GM12864 (cell line): ENCODE data around the gene DGKD.

Experiments used
- DNase-seq: peaks from one replicate; pipeline ENCODE4 v3.0.0-alpha.2; 2011; ENCODE audit warnings: low read depth
- H3K4me3 ChIP-seq: 2 replicates; pipeline ENCODE4 v1.5.1; 2011; ENCODE audit warnings: mild to moderate bottlenecking, low read depth, low read length, control low read depth
- TF ChIP-seq, protein P1 (sequence below): IDR thresholded peaks from 2 replicates; pipeline ENCODE4 v1.5.1; 2011; ENCODE audit warnings: low read depth, mild to moderate bottlenecking, moderate library complexity, low read length, control low read depth, inconsistent platforms; ENCODE audit errors: missing control alignments

The DGKD gene

DNA sequence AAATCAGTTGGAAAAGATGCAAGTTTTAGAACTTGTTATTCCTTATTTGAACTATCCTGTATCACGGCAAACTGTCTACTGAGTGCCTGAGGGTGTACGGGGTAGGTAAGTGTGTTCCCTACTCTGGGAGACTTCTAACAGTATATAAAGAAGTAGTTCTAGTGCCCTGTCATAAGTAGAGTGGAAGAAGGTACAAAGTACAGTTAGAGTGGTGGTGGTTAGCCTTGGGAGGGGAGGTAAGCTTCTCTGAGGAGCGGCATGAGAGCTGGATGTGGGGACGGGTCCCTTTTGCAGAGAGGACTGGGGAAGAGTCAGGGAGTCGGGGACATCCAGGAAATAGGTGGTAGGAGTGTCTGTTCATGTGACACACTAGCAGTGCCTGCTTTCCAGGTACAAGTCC, 48.5 kb downstream of the DGKD start:
- DNase-seq: no peak
- H3K4me3 ChIP-seq: no peak overlapping the region
- TF ChIP-seq, protein P1, sequence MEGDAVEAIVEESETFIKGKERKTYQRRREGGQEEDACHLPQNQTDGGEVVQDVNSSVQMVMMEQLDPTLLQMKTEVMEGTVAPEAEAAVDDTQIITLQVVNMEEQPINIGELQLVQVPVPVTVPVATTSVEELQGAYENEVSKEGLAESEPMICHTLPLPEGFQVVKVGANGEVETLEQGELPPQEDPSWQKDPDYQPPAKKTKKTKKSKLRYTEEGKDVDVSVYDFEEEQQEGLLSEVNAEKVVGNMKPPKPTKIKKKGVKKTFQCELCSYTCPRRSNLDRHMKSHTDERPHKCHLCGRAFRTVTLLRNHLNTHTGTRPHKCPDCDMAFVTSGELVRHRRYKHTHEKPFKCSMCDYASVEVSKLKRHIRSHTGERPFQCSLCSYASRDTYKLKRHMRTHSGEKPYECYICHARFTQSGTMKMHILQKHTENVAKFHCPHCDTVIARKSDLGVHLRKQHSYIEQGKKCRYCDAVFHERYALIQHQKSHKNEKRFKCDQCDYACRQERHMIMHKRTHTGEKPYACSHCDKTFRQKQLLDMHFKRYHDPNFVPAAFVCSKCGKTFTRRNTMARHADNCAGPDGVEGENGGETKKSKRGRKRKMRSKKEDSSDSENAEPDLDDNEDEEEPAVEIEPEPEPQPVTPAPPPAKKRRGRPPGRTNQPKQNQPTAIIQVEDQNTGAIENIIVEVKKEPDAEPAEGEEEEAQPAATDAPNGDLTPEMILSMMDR: no peak

- no peak overlapping the region for H3K4me3 ChIP-seq
- DNase-seq: no peak
- TF ChIP-seq, protein P1: peak; percentile 83
Measured at GRCh38 chr2:233404222-233404621, 49.9 kb downstream of the DGKD start.

DNA sequence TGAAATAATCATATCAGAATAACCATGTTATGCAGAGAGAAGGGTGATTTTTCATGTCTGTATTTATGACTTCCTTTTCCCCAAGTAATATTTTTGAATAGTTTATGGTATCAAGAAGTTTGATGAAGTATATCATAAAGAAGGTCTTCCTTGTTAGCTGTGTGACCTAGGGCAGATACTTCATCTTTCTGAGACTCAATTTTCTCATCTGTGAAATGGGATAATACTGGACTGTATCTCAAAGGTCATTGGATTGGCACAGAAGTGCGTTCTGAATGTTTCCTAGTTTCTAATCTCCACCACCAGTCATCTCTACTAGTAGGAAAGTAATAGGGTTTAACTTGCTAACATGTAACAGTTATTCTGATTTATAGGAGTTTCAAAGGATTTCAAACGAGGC, 52.6 kb downstream of the DGKD start:
- TF ChIP-seq, protein P1: no peak
- H3K4me3 ChIP-seq: no peak overlapping the region
- no peak for DNase-seq

DNA sequence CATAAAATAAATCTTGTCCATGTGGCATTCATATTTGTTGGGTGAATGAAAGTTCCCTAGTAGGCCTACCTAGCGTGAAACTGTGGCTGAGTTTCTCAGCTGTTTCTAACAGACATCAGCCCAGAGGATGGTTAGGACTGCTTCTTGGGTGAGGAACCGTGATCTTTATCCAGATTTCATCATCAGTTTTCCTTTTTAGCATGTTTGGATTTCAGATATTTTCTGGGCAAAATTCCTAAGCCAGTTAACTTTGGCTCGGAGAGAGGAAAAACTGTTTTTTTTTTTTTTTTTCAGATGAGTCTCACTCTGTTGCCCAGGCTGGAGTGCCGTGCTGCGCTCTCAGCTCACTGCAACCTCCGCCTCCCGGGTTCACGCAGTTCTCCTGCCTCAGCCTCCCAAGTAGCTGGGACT, 53.5 kb downstream of the DGKD start:
- H3K4me3 ChIP-seq: no peak overlapping the region
- TF ChIP-seq, protein P1: no peak
- no peak for DNase-seq

DNA sequence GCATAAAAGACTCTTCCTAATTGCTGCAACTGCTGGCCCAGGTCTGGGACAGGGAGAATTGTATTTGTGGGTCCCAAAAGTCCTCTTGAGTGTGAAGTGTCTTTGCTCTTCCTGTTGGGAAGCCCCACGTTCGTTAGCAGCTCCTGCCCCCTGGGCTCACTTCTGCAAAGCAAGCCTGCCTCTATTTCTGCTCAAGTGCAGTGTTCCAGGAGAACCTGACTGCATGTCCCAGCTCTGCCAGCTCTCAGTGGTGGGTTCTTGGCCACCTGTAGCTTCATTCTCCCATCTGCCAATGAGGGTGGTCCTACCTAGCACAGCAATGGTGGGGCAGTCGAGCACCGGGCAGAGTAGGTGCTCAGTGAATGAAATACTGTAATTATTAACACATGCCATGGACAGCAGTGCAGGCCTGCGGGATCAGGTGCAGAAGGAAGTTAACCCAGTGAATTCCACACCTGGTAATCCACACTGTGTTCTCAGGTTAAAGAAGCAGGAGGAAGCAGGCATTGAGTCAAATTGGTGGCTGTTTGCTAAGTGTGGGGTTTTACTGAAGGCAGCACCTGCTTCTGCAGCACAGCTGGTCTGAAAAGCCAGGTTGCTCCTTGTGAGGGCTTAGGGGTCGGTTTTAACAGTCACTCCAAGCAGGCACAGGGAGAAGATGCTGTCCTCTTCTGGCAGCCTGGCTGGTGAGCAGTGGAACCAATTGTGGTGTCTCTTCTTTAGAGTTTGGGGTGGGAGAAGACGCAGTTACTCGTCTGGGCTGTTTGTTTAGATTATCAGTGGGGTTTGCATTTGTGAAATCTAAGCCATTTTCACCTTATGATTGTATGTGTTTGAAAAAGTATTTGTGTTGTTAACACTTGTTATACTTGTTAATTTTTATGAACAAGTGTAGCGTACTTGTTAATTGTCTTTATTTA, 54.3 kb downstream of the DGKD start:
- no peak overlapping the region for H3K4me3 ChIP-seq
- no peak for DNase-seq
- TF ChIP-seq, protein P1: no peak

DNA sequence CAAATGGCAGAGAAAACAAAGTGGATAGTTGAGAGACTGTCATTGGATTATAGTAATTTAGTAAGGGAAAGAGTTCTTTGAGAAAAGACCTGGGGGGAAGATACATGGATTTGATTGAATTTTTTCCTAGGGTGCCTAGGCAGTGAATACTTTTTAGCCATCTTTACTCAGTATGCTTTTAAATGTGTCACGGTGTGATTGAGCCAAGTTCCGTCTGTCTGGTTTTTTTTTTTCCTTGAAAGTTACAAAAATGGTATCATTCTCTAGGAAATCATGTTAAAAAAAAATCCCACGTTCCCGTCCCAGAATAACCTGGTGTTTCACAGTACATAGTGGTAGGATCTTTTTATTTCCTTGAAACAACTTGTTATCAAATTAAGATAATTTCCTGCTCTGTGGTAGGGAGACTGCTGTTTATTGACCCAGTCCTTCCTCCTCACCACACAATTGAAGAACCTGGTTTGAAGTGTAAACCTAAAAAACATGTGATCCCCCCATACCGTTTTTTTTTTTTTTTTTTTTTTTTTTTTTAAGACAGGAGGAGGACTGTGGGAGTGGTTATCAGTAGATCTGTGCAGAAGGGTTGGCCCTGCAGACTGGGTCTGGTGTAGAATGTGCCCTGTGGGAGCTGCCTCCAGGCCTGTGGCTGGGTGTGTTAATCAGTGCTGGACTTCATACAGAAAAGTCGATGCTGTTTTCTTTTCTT, 55.1 kb downstream of the DGKD start:
- DNase-seq: no peak
- no peak overlapping the region for H3K4me3 ChIP-seq
- TF ChIP-seq, protein P1: no peak
